HEK293 (cell line): ENCODE data around the gene CCDC178.

Experiments
- CTCF ChIA-PET: fragments of 350-600 bp; formaldehyde crosslinking; extraction: SDS; loops from one replicate; lab custom pipeline; 2021; ENCODE audit warnings: antibody characterized with exemption; lab: Yijun Ruan, JAX
- POLR2A ChIA-PET: fragments of 300-600 bp; formaldehyde crosslinking; extraction: SDS; loops from one replicate; lab custom pipeline; 2020; ENCODE audit warnings: antibody characterized with exemption, inconsistent platforms; lab: Yijun Ruan, JAX
- H3K27ac ChIP-seq: fragments of 200-500 bp; sonication (Bioruptor generic); 2 replicates; pipeline ENCODE4 v1.5.1; 2014; ENCODE audit warnings: low read depth, low read length, control low read depth, inconsistent platforms; ENCODE audit errors: extremely low read depth
- H3K36me3 ChIP-seq, 2 experiments: fragments of 200-500 bp in 1 of 2; sonication (Bioruptor generic) in 1 of 2; 1 replicate in 1 of 2; 2 replicates in 1 of 2; pipeline ENCODE4 v1.5.1; 2014 to 2017; ENCODE audit warnings: inconsistent platforms in 2 of 2, low read length in 2 of 2; ENCODE audit not compliant: control insufficient read depth in 2 of 2, insufficient read depth in 1 of 2
- H3K4me1 ChIP-seq: fragments of 200-500 bp; sonication (Bioruptor generic); 2 replicates; pipeline ENCODE4 v1.5.1; 2014; ENCODE audit warnings: mild to moderate bottlenecking, low read length, inconsistent platforms; ENCODE audit not compliant: control insufficient read depth, insufficient read depth
- H3K4me3 ChIP-seq: 2 replicates; pipeline ENCODE4 v1.5.1; 2011; ENCODE audit warnings: low read depth, mild to moderate bottlenecking, control low read depth, low read length, moderate library complexity
- H3K9me3 ChIP-seq: fragments of 200-500 bp; sonication (Bioruptor generic); 2 replicates; pipeline ENCODE4 v1.5.1; 2014; ENCODE audit warnings: low read depth, low read length, inconsistent platforms; ENCODE audit not compliant: control insufficient read depth, insufficient read depth
- GLI4 ChIP-seq: fragments of 450-650 bp; formaldehyde crosslinking; IDR thresholded peaks from 2 replicates; pipeline ENCODE4 v1.5.1; 2016; ENCODE audit warnings: missing biosample characterization, missing genetic modification characterization
- GLIS1 ChIP-seq: fragments of 450-650 bp; formaldehyde crosslinking; IDR thresholded peaks from 2 replicates; pipeline ENCODE4 v1.5.1; 2016; ENCODE audit warnings: missing biosample characterization, missing genetic modification characterization
- HOXC10 ChIP-seq: sonication (generic); formaldehyde crosslinking; IDR thresholded peaks from 2 replicates; pipeline ENCODE4 v1.8.1; 2023; ENCODE audit warnings: mild to moderate bottlenecking, missing genetic modification reagents
- KLF7 ChIP-seq: fragments of 450-650 bp; formaldehyde crosslinking; IDR thresholded peaks from 2 replicates; pipeline ENCODE4 v1.5.1; 2016; ENCODE audit warnings: missing biosample characterization, missing genetic modification characterization, borderline replicate concordance
- REPIN1 ChIP-seq: fragments of 450-650 bp; formaldehyde crosslinking; IDR thresholded peaks from 2 replicates; pipeline ENCODE4 v1.5.1; 2017; ENCODE audit warnings: missing biosample characterization, missing genetic modification characterization, low read depth
- SP2 ChIP-seq: fragments of 450-650 bp; formaldehyde crosslinking; IDR thresholded peaks from 2 replicates; pipeline ENCODE4 v1.5.1; 2016; ENCODE audit warnings: missing biosample characterization, missing genetic modification characterization
- ZBTB17 ChIP-seq: fragments of 450-650 bp; formaldehyde crosslinking; IDR thresholded peaks from 2 replicates; pipeline ENCODE4 v1.5.1; 2016; ENCODE audit warnings: missing biosample characterization, missing genetic modification characterization
- ZBTB20 ChIP-seq: fragments of 450-650 bp; formaldehyde crosslinking; IDR thresholded peaks from 2 replicates; pipeline ENCODE4 v1.5.1; 2016; ENCODE audit warnings: missing biosample characterization, missing genetic modification characterization
- ZFP69B ChIP-seq: fragments of 450-650 bp; formaldehyde crosslinking; IDR thresholded peaks from 2 replicates; pipeline ENCODE4 v1.5.1; 2016; ENCODE audit warnings: missing biosample characterization, missing genetic modification characterization
- ZNF184 ChIP-seq: fragments of 450-650 bp; IDR thresholded peaks from 2 replicates; pipeline ENCODE4 v1.5.1; 2018; ENCODE audit warnings: missing biosample characterization, mild to moderate bottlenecking, missing genetic modification characterization
- ZNF221 ChIP-seq: fragments of 450-650 bp; formaldehyde crosslinking; IDR thresholded peaks from 2 replicates; pipeline ENCODE4 v1.5.1; 2017; ENCODE audit warnings: missing biosample characterization, missing genetic modification characterization, borderline replicate concordance
- ZNF302 ChIP-seq: fragments of 450-650 bp; formaldehyde crosslinking; IDR thresholded peaks from 2 replicates; pipeline ENCODE4 v1.5.1; 2016; ENCODE audit warnings: missing biosample characterization, missing genetic modification characterization, low read depth
- ZNF311 ChIP-seq: fragments of 450-650 bp; formaldehyde crosslinking; IDR thresholded peaks from 2 replicates; pipeline ENCODE4 v1.5.1; 2017; ENCODE audit warnings: missing biosample characterization, missing genetic modification characterization, borderline replicate concordance
- ZNF341 ChIP-seq: fragments of 450-650 bp; formaldehyde crosslinking; IDR thresholded peaks from 2 replicates; pipeline ENCODE4; 2016; ENCODE audit warnings: low read depth, missing biosample characterization, missing genetic modification characterization
- ZNF394 ChIP-seq: fragments of 450-650 bp; formaldehyde crosslinking; IDR thresholded peaks from 2 replicates; pipeline ENCODE4 v1.5.1; 2016; ENCODE audit warnings: missing biosample characterization, missing genetic modification characterization, mild to moderate bottlenecking, moderate library complexity, borderline replicate concordance
- ZNF404 ChIP-seq: fragments of 450-650 bp; formaldehyde crosslinking; IDR thresholded peaks from 2 replicates; pipeline ENCODE4 v1.5.1; 2017; ENCODE audit warnings: missing biosample characterization, missing genetic modification characterization
- ZNF416 ChIP-seq: fragments of 450-650 bp; formaldehyde crosslinking; IDR thresholded peaks from 2 replicates; pipeline ENCODE4 v1.5.1; 2016; ENCODE audit warnings: missing biosample characterization, missing genetic modification characterization
- ZNF514 ChIP-seq: fragments of 450-650 bp; formaldehyde crosslinking; IDR thresholded peaks from 2 replicates; pipeline ENCODE4 v1.5.1; 2016; ENCODE audit warnings: missing biosample characterization, missing genetic modification characterization
- ZNF521 ChIP-seq: fragments of 450-650 bp; formaldehyde crosslinking; IDR thresholded peaks from 2 replicates; pipeline ENCODE4 v1.5.1; 2017; ENCODE audit warnings: missing biosample characterization, mild to moderate bottlenecking, missing genetic modification characterization
- ZNF548 ChIP-seq: fragments of 450-650 bp; formaldehyde crosslinking; IDR thresholded peaks from 2 replicates; pipeline ENCODE4 v1.5.1; 2016; ENCODE audit warnings: missing biosample characterization, missing genetic modification characterization
- ZNF558 ChIP-seq: fragments of 450-650 bp; formaldehyde crosslinking; IDR thresholded peaks from 2 replicates; pipeline ENCODE4 v1.5.1; 2016; ENCODE audit warnings: missing biosample characterization, missing genetic modification characterization
- ZNF600 ChIP-seq: fragments of 450-650 bp; formaldehyde crosslinking; IDR thresholded peaks from 2 replicates; pipeline ENCODE4 v1.5.1; 2016; ENCODE audit warnings: missing biosample characterization, missing genetic modification characterization
- ZNF624 ChIP-seq: fragments of 450-650 bp; formaldehyde crosslinking; IDR thresholded peaks from 2 replicates; pipeline ENCODE4 v1.5.1; 2017; ENCODE audit warnings: missing biosample characterization, missing genetic modification characterization
- ZNF629 ChIP-seq: fragments of 450-650 bp; formaldehyde crosslinking; IDR thresholded peaks from 2 replicates; pipeline ENCODE4 v1.5.1; 2017; ENCODE audit warnings: missing biosample characterization, missing genetic modification characterization
- ZNF843 ChIP-seq: fragments of 450-650 bp; formaldehyde crosslinking; IDR thresholded peaks from 2 replicates; pipeline ENCODE4 v1.5.1; 2016; ENCODE audit warnings: missing biosample characterization, missing genetic modification characterization
- ZSCAN30 ChIP-seq: fragments of 450-650 bp; IDR thresholded peaks from 2 replicates; pipeline ENCODE4 v1.5.1; 2018; ENCODE audit warnings: missing biosample characterization, mild to moderate bottlenecking, missing genetic modification characterization, moderate library complexity
- TF ChIP-seq, protein P1 (sequence below): fragments of 450-650 bp; formaldehyde crosslinking; IDR thresholded peaks from 2 replicates; pipeline ENCODE4 v1.5.1; 2016; ENCODE audit warnings: missing biosample characterization, missing genetic modification characterization
- TF ChIP-seq, protein P2 (sequence below): fragments of 450-650 bp; formaldehyde crosslinking; IDR thresholded peaks from 2 replicates; pipeline ENCODE4 v1.5.1; 2016; ENCODE audit warnings: missing biosample characterization, missing genetic modification characterization, borderline replicate concordance
- TF ChIP-seq, protein P3 (sequence below): fragments of 450-650 bp; IDR thresholded peaks from 2 replicates; pipeline ENCODE4 v1.5.1; 2018; ENCODE audit warnings: missing biosample characterization, missing genetic modification characterization
- TF ChIP-seq, protein P4 (sequence below): fragments of 450-650 bp; formaldehyde crosslinking; optimal IDR thresholded peaks from 2 replicates; pipeline ENCODE3; 2016; ENCODE audit warnings: missing biosample characterization, mild to moderate bottlenecking, missing genetic modification characterization

Gene CCDC178

DNA sequence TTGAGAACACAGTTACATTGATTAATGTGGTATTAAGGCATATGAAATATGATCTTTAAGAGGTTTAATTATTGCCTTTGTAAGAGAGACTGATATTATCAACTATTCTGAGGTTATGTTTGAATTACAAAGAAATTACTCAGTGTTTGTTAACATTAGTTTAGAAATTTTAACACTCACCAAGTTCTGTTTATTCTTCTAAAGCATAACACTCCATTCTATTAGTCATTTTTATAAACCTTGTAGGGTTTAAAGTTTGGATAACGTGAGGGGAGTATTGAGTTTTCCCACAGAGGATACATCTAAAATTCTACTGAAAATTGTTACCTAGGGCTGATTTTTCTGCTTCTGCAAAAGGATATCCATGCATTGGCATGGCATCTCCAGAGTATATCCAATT, 7.7 kb downstream of the CCDC178 start:
- ChIA-PET CTCF (no interaction called here), POLR2A (no interaction called here)
- Histone ChIP-seq H3K27ac (no peak overlapping the region), H3K36me3 (no peaks in the 10 kb centered on the region), H3K9me3 (no peaks in the 10 kb centered on the region), H3K4me3 (no peak overlapping the region), H3K4me1 (no peaks in the 10 kb centered on the region)
- TF ChIP-seq ZBTB17 (no peak), ZBTB20 (tag by site-specific recombination) (no peak)
- TF ChIP-seq, protein P1, sequence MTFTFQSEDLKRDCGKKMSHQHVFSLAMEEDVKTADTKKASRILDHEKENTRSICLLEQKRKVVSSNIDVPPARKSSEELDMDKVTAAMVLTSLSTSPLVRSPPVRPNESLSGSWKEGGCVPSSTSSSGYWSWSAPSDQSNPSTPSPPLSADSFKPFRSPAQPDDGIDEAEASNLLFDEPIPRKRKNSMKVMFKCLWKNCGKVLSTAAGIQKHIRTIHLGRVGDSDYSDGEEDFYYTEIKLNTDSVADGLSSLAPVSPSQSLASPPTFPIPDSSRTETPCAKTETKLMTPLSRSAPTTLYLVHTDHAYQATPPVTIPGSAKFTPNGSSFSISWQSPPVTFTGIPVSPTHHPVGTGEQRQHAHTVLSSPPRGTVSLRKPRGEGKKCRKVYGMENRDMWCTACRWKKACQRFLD: no peak

DNA sequence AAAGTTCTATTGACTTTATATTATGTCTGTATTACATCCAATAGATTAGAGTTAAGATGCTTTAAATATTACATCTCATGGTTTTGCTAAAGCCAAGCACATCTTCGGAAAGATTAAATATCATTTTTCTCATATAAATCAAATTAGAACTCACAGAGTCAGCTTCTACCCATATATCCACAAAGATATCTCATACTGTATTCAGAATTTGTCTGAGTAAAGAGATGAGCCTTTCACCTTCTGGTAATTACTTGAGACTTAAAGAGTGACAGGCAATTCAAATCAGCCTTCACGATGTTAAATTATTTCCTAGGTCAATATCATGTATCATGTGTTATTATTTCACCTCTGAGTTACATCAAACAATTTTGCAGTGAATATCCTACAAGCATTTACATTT, 13.0 kb downstream of the CCDC178 start:
- Histone ChIP-seq H3K4me1 (no peaks in the 10 kb centered on the region), H3K36me3 (no peaks in the 10 kb centered on the region), H3K4me3 (no peak overlapping the region), H3K9me3 (no peaks in the 10 kb centered on the region), H3K27ac (no peak overlapping the region)
- TF ChIP-seq ZNF221 (tag by site-specific recombination): no peak
- no peak for TF ChIP-seq ZNF311 (tag by site-specific recombination)
- no peak for TF ChIP-seq ZFP69B (tag by site-specific recombination)
- no peak for TF ChIP-seq ZNF341 (tag by site-specific recombination)
- TF ChIP-seq, protein P2, sequence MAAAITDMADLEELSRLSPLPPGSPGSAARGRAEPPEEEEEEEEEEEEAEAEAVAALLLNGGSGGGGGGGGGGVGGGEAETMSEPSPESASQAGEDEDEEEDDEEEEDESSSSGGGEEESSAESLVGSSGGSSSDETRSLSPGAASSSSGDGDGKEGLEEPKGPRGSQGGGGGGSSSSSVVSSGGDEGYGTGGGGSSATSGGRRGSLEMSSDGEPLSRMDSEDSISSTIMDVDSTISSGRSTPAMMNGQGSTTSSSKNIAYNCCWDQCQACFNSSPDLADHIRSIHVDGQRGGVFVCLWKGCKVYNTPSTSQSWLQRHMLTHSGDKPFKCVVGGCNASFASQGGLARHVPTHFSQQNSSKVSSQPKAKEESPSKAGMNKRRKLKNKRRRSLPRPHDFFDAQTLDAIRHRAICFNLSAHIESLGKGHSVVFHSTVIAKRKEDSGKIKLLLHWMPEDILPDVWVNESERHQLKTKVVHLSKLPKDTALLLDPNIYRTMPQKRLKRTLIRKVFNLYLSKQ (tag by site-specific recombination): no peak
- no peak for TF ChIP-seq ZNF548 (tag by site-specific recombination)
- no peak for TF ChIP-seq KLF7
- no peak for TF ChIP-seq REPIN1 (tag by site-specific recombination)
- TF ChIP-seq GLIS1 (tag by site-specific recombination): no peak
- no peak for TF ChIP-seq ZNF521 (tag by site-specific recombination)
- TF ChIP-seq ZNF404: no peak
- no peak for TF ChIP-seq SP2 (tag by site-specific recombination)
- CTCF ChIA-PET: interaction anchor here (0.6 to 1.3 kb wide), 3 partner anchors 9 to 579 kb away, joined by 3 read pairs; no protein-coding TSS in a partner anchor
- POLR2A ChIA-PET: no interaction called here

DNA sequence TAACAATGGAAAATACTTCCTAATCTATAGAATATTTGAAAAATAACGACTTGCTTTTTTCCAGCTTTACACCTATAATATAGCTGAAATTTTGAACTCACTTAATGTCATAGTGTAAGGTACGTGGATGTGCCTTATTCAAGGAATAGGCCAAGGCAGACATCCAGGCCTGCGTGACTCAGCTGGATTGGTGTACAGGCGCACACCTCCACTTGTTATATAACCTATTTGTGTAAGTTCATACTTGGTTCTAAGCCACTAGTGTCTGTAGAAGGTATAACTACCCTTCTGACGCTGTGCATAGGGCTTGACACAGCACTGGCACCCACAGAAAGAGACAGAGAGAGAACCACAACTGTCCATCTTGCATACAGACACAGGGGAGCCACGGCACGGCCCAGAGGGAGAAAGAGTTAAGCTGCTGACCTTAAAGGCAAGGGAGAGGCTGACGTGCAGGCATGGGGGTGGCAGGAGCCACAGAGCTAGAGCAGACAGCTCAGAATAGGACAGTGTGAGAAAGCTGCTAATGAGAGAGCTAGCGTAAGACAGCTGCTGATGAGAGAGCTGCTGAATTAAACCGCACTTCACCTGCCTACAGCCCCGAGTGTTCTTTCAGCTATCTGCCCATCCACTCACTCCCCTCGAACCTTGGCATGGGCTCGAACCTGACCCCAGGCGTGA, 16.1 kb downstream of the CCDC178 start:
- CTCF ChIA-PET: interaction anchor here (1.4 kb wide), 1 partner anchor 14 kb away, joined by 4 read pairs; no protein-coding TSS in a partner anchor
- no peaks in the 10 kb centered on the region for H3K36me3 ChIP-seq
- H3K4me3 ChIP-seq: no peak overlapping the region
- POLR2A ChIA-PET: no interaction called here
- no peaks in the 10 kb centered on the region for H3K4me1 ChIP-seq
- no peak overlapping the region for H3K27ac ChIP-seq
- no peaks in the 10 kb centered on the region for H3K9me3 ChIP-seq
- TF ChIP-seq ZNF843 (tag by site-specific recombination): no peak
- no peak for TF ChIP-seq ZNF629
- no peak for TF ChIP-seq HOXC10 (CRISPR knock-in tag)
- no peak for TF ChIP-seq ZNF558 (tag by site-specific recombination)
- no peak for TF ChIP-seq ZNF394 (tag by site-specific recombination)
- TF ChIP-seq, protein P3, sequence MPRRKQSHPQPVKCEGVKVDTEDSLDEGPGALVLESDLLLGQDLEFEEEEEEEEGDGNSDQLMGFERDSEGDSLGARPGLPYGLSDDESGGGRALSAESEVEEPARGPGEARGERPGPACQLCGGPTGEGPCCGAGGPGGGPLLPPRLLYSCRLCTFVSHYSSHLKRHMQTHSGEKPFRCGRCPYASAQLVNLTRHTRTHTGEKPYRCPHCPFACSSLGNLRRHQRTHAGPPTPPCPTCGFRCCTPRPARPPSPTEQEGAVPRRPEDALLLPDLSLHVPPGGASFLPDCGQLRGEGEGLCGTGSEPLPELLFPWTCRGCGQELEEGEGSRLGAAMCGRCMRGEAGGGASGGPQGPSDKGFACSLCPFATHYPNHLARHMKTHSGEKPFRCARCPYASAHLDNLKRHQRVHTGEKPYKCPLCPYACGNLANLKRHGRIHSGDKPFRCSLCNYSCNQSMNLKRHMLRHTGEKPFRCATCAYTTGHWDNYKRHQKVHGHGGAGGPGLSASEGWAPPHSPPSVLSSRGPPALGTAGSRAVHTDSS (tag by site-specific recombination): no peak
- no peak for TF ChIP-seq ZNF514 (tag by site-specific recombination)
- no peak for TF ChIP-seq ZNF416
- no peak for TF ChIP-seq ZNF184
- TF ChIP-seq GLI4 (tag by site-specific recombination): no peak
- no peak for TF ChIP-seq ZNF302 (tag by site-specific recombination)
- no peak for TF ChIP-seq ZNF624
- TF ChIP-seq ZNF600: no peak
- TF ChIP-seq, protein P4, sequence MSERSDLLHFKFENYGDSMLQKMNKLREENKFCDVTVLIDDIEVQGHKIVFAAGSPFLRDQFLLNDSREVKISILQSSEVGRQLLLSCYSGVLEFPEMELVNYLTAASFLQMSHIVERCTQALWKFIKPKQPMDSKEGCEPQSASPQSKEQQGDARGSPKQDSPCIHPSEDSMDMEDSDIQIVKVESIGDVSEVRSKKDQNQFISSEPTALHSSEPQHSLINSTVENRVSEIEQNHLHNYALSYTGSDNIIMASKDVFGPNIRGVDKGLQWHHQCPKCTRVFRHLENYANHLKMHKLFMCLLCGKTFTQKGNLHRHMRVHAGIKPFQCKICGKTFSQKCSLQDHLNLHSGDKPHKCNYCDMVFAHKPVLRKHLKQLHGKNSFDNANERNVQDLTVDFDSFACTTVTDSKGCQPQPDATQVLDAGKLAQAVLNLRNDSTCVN (tag by site-specific recombination): no peak
- no peak for TF ChIP-seq ZSCAN30 (tag by site-specific recombination)
